Activated naive CD4-positive, alpha-beta T cell treated with anti-CD3 and anti-CD28 coated beads, Interleukin-2, amount 50 U/mL, for 72 hours (primary cell): ENCODE data around the gene KIF3B. TPM values are rescaled to one million over a fixed set of nuclear protein-coding genes. Genes with fewer than 3 reads are reported as not detected.

Experiments
- ATAC-seq, 2 donors: fragments of 150-1000 bp; cut with Tn5 transposase; 2 replicates each; pipeline ENCODE4 v1.10.0; 2021; ENCODE audit warnings: mild to moderate bottlenecking in 2 of 2, moderate library complexity in 2 of 2
- DNase-seq, 2 donors: peaks; one replicate each; pipeline ENCODE4 v3.0.0; 2021 to 2022; ENCODE audit warnings: low spot score in 2 of 2
- H3K27ac Mint-ChIP-seq, 2 donors: one replicate each; pipeline ENCODE4 v1.8.0; 2022; ENCODE audit warnings: mild to moderate bottlenecking in 2 of 2, mixed read lengths in 2 of 2
- H3K36me3 Mint-ChIP-seq, 2 donors: one replicate each; pipeline ENCODE4 v1.8.0; 2022; ENCODE audit warnings: mixed read lengths in 2 of 2
- H3K9me3 Mint-ChIP-seq, 2 donors: one replicate each; pipeline ENCODE4 v1.8.0; 2022; ENCODE audit warnings: mixed read lengths in 2 of 2
- total RNA-seq, 2 donors: library from RNA; stranded (reverse); gene quantifications; one replicate each; pipeline ENCODE4 v1.2.3, GENCODE V29; 2022

Gene KIF3B
- 10 to 100 TPM; 21.9 to 37.8 TPM for total RNA-seq

DNA sequence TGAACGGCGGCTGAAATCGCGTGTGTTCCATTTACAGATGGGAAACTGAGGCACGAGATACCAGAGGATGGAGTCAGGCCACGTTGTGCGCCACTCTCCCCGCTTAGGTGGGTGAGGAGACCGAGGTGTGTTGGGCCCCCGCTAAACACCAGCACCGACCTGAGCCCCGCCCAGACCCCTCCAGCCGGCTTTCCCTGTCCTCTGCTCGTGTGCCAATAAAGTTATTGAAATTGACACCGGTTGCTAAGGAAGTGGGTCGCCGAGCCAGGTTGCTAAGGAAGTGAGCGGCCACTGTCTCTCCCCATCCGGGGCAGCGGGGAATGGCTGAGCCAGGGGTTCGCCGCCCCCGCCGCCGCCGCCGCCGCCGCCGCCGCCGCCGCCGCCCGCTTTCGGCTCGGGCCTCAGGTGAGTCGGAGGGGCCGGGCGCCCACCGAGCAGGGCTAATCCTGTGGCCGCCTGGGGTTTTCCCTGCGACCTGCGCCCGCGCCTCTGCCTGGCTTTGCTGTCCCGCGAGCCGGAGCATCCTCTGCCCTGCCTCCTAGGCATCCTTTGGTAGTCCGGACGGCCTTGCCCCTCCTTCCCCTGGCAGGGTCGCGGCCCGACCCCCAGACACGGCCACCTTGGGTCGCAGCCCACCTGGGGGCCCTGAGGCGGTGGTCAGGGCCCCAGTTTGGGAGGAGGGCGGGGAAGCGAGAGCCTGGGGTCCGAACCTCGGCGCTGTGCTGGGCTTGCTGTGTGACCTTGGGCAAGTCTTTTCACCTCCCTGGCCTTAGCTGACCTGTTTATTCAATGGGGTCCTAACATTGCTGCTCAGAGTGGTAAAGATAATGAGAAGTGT, at the start of gene KIF3B:
Gene KIF3B (plus strand): TSS at position 291 of the 838 bp plus-strand sequence. CDS start 32,127 bp downstream, outside the sequence.
- DNase-seq (peak; percentile 81 to 89), ATAC-seq (peak; percentile 83 to 93)
- H3K9me3 Mint-ChIP-seq, result peaks cover 0 to 14% of the 10 kb centered on the region in 2 donors
- peak within 1 kb of the TSS; percentile 91 to 97 for H3K27ac Mint-ChIP-seq
- peaks cover 28 to 40% of the 10 kb centered on the region in 2 donors for H3K36me3 Mint-ChIP-seq

DNA sequence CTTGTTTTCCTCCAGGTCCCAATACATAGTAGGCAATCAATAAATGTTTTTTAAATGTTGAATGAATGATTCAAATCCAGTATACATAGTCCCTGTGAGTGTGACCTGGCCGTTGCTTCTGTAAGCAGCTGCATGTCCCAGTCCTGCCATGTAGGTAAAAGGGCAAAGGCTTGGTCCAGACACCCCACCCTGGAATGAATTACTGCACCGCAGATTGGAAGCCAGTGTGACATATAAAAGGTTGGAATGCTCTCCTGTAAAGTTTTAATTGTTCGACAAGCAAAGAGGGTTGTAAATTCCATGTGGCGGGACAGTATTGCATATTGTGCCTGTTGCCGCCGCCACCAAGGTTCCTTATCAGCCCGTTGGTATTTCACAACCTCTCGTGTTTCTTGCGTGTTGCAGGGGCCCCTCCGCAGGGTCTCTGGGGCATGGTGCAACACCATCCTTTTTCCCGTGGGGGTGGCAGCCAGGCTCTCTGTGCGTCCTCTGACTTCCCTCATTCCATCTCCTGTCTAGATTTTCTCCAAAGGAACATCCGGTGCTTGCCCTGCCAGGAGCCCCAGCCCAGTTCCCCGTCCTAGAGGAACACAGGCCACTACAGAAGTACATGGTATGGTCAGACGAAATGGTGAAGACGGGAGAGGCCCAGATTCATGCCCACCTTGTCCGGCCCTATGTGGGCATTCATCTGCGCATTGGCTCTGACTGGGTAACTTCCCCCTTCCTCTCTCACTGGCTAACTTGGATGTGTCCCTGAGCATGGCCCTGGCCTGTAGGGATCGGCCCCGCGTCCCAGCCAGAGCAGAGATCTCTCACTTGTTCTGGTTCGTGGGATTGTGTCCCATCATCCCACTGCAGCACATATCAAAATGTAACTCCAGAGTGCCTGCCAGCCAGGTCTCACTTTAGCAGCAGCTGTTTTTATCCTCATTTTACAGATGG, 49.4 kb upstream of the KIF3B start:
- H3K27ac Mint-ChIP-seq, result peak overlapping the region; percentile 67 to 82
- ATAC-seq, result no peak
- no peaks in the 10 kb centered on the region for H3K9me3 Mint-ChIP-seq
- H3K36me3 Mint-ChIP-seq, result peaks cover 18 to 40% of the 10 kb centered on the region in 2 donors
- no peak for DNase-seq

GRCh38 chr20:32229251-32229747, 48.2 kb upstream of the KIF3B start:
- ATAC-seq, result no peak
- H3K36me3 Mint-ChIP-seq, result peaks cover 26 to 50% of the 10 kb centered on the region in 2 donors
- H3K27ac Mint-ChIP-seq, result no peak overlapping the region
- no peaks in the 10 kb centered on the region for H3K9me3 Mint-ChIP-seq
- no peak for DNase-seq

- Mint-ChIP-seq H3K9me3 (no peaks in the 10 kb centered on the region), H3K27ac (peak overlapping the region; percentile 72 to 93), H3K36me3 (peaks cover 40 to 58% of the 10 kb centered on the region in 2 donors)
- no peak for DNase-seq
- ATAC-seq, result no peak
Measured at GRCh38 chr20:32230707-32231106, 46.7 kb upstream of the KIF3B start.

- no peak for DNase-seq
- Mint-ChIP-seq H3K9me3 (no peaks in the 10 kb centered on the region), H3K36me3 (peaks cover 43 to 62% of the 10 kb centered on the region in 2 donors), H3K27ac (peak overlapping the region; percentile 93 to 100)
- peak; percentile 12 to 31 for ATAC-seq
Measured at GRCh38 chr20:32231245-32231644, 46.2 kb upstream of the KIF3B start.

DNA sequence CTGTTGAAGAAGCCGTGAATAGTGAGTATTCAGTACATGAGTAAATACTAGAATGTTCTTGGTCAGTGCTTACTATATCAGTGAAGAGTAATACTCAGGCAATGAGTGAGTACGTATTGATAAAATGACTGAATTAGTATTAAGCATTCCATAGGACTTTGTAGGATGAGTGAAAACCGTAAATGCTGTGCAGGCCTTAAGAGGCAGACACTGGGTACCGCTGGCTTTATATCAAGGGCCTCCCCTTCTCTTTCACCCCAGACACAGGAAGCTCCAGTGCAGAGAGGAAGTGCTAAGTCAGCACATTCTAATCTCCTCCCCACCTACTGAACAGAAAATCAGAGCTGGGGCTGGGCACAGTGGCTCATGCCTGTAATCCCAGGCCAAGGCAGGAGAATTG, 45.6 kb upstream of the KIF3B start:
- Mint-ChIP-seq H3K9me3 (no peaks in the 10 kb centered on the region), H3K27ac (peak overlapping the region; percentile 93 to 100), H3K36me3 (peaks cover 43 to 68% of the 10 kb centered on the region in 2 donors)
- peak in 1 of 2 donors; percentile 37 for DNase-seq
- peak; percentile 83 to 87 for ATAC-seq

GRCh38 chr20:32232326-32232886, 45.0 kb upstream of the KIF3B start:
- DNase-seq (no peak), ATAC-seq (peak; percentile 44 to 71)
- Mint-ChIP-seq H3K9me3 (no peaks in the 10 kb centered on the region), H3K27ac (peak overlapping the region; percentile 93 to 100), H3K36me3 (peaks cover 43 to 74% of the 10 kb centered on the region in 2 donors)

- H3K36me3 Mint-ChIP-seq, result peaks cover 41 to 68% of the 10 kb centered on the region in 2 donors
- H3K27ac Mint-ChIP-seq, result peak overlapping the region; percentile 93 to 96
- no peaks in the 10 kb centered on the region for H3K9me3 Mint-ChIP-seq
Measured at GRCh38 chr20:32233286-32233685, 44.2 kb upstream of the KIF3B start.

DNA sequence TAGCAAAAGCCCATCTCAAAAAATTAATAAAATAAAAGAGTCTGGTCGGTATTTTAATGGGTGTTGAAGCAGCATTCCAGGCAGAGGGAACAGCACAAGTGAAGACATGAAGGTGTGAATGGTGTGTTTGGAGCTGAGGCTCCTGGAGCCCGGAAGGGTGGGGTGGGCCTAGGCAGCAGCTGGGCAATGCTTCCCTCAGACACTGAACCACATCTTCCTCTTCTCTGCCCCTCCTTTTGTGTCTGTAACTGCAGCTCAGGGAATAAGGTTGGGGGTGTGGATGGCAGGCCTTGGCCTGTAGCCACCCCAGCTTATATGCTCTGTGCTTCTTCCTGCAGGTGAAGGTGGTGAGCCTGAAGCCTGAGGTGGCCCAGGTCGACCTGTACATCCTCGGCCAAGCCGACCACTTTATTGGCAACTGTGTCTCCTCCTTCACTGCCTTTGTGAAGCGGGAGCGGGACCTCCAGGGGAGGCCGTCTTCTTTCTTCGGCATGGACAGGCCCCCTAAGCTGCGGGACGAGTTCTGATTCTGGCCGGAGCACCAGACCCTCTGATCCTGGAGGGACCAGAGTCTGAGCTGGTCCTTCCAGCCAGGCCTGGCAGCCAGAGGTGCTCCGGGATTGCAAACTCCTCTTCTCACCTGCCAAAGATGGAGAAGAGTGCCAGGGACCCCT, 43.2 kb upstream of the KIF3B start:
- no peaks in the 10 kb centered on the region for H3K9me3 Mint-ChIP-seq
- DNase-seq (no peak), ATAC-seq (no peak)
- peak overlapping the region; percentile 93 to 96 for H3K27ac Mint-ChIP-seq
- H3K36me3 Mint-ChIP-seq, result peaks cover 37 to 64% of the 10 kb centered on the region in 2 donors

More at GRCh38 chr20:32233286-32233685, 44.2 kb upstream of the KIF3B start:
- no peak for DNase-seq
- no peak for ATAC-seq

DNA sequence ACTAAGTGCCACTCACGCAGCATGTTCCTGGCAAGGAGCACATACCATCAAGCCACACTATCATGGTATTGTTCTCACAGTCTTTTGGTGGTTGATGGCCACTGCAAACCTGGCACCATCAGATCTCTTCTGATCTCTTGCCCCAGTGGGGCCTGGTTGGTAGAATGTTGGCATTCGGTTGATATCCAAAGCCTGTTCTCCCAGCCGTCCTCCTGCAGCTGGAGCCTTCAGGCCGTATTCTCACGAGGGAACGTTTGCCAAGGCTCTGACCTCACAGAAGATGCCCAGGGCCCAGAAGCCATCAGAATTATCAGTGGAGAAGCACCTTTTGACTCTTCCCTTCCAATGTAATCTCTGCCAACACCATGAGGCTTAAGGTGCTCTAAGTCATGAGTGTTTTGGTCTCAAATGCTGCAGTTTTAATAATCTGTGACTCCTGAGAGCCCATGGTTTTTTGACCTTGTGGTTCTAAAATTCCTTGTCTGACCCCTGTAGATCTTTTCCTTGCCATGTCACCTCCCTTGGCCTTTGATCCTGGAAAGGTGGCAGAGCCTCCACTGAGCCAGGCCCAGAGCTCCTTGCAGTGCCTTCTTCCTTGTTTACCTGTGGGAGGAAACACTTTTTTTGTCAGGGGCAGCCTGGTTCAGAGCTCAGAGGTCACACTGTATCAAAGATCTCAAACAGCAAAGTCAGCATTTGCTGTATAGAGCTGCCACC, 42.0 kb upstream of the KIF3B start:
- Mint-ChIP-seq H3K9me3 (no peaks in the 10 kb centered on the region), H3K36me3 (peaks cover 37 to 64% of the 10 kb centered on the region in 2 donors), H3K27ac (peak overlapping the region; percentile 84 to 93)
- ATAC-seq (no peak), DNase-seq (no peak)

DNA sequence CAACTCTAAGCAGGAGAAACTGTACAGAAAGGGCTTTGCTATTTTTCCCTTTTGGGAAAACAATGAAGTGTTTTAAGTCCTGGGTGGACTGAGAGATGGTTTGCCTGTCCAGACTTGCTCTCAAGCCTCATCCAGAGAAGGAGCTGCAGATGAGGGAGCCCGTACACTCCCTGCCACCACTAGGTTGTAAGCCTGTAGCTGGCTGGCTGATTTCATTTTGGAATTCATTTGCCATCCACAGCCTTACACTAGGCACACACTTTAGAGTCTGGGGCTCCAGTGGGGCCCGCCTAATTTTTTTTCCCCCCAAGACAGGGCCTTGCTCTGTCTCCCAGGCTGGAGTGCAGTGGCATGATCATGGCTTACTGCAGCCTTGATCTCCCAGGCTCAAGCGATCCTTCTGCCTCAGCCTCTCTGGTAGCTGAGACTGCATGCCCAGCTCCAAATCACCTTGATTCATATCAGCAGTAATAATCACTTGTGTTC, 41.4 kb upstream of the KIF3B start:
- DNase-seq (no peak), ATAC-seq (no peak)
- peaks cover 36 to 58% of the 10 kb centered on the region in 2 donors for H3K36me3 Mint-ChIP-seq
- peak overlapping the region in 1 of 2 donors; percentile 93 for H3K27ac Mint-ChIP-seq
- no peaks in the 10 kb centered on the region for H3K9me3 Mint-ChIP-seq

DNA sequence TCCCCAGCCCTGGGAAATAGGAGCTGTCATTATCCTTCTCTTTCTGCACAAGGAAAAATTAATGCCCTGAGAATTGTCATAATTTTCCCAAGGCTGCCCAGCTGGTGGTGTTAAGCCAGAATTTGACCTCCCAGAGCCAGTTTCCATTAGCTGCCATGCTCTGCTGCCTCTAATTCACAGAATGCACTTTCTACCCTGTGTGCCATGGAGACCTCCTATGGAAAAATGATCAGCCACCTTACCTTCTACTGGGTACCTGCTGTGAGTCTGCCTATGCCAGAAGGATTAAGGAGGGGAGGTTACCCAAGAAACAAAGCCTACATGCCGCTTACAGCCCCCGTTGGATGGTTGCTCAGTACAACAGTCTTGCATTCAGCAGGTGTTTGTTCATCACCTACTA, 40.6 kb upstream of the KIF3B start:
- H3K9me3 Mint-ChIP-seq, result no peaks in the 10 kb centered on the region
- H3K27ac Mint-ChIP-seq, result peak overlapping the region; percentile 17 to 86
- DNase-seq, result no peak
- no peak for ATAC-seq
- H3K36me3 Mint-ChIP-seq, result peaks cover 33 to 53% of the 10 kb centered on the region in 2 donors

DNA sequence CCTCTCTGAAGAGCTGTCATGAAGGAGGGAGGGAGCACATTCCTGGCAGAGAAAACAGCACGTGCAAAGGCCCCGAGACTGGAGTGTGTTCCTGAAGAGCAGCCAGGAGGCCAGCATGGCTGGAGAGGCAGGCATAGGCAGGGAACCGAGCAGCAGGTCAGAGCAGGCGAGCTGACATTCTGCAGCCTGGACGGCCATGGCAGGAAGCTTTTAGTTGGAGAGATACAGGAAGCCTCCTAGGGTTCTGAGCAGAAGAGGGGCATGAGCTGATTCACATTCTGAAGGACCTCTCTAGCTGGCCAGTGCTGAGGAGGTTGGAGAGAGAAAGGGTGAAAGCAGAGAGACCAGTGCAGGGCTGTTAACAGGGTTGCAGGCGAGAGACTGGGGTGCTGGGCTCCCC, 40.0 kb upstream of the KIF3B start:
- DNase-seq (no peak), ATAC-seq (no peak)
- H3K36me3 Mint-ChIP-seq, result peaks cover 29 to 47% of the 10 kb centered on the region in 2 donors
- H3K9me3 Mint-ChIP-seq, result no peaks in the 10 kb centered on the region
- peak overlapping the region; percentile 17 to 86 for H3K27ac Mint-ChIP-seq

DNA sequence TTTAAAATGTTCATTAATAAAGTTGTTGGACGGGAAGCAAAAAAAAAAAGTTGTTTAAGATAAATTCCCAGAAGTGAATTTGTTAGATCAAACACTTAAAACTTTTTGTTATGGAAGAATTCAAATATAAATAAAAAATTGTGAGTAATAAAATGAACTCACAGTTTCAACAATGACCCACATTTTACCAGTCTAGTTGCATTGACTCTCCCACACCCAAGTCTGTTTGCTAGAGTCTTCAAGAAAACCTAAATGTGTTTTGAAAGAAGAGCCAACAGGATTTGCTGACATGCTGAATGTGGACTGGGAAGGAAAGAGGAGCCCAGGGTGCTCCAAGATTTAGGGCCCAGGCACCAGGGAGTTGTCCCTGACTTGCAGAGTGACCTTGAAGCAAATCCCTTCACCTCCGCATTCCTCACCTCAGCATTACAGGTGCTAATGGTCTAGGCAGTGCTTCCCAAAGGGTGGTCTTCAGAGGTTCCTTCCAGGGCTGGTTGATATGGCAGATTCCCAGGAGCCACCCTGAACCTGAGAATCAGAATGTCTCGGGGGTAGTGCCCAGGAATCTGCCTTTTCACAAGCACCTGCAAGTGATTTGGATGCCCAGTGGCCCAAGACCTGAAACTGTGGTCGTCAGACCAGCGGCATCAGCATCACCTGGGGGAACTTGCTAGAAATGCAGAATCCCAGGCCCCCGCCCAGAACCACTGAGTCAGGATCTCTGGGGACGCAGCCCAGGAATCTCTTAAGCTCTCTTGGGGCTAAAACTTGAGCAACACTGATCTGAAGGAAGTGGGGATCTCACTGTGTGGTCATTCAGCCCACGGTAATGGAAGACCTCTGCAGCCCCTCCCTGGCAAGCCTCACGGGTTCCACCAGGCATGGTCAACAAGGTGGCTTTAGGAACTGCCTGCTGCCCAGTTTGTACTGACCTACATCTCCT, 38.7 kb upstream of the KIF3B start:
- H3K36me3 Mint-ChIP-seq, result peaks cover 19 to 34% of the 10 kb centered on the region in 2 donors
- DNase-seq, result no peak
- H3K27ac Mint-ChIP-seq, result no peak overlapping the region

More for the DNA sequence above, 38.7 kb upstream of the KIF3B start:
- H3K9me3 Mint-ChIP-seq, result no peaks in the 10 kb centered on the region
- ATAC-seq, result no peak
